ENCODE data around the gene RNF213. TPM values are rescaled to one million over a fixed set of nuclear protein-coding genes. Genes with fewer than 3 reads are reported as not detected.

RNF213 gene
- total RNA-seq, 2 donors from 2014 or later = 150 to 174 TPM

DNA sequence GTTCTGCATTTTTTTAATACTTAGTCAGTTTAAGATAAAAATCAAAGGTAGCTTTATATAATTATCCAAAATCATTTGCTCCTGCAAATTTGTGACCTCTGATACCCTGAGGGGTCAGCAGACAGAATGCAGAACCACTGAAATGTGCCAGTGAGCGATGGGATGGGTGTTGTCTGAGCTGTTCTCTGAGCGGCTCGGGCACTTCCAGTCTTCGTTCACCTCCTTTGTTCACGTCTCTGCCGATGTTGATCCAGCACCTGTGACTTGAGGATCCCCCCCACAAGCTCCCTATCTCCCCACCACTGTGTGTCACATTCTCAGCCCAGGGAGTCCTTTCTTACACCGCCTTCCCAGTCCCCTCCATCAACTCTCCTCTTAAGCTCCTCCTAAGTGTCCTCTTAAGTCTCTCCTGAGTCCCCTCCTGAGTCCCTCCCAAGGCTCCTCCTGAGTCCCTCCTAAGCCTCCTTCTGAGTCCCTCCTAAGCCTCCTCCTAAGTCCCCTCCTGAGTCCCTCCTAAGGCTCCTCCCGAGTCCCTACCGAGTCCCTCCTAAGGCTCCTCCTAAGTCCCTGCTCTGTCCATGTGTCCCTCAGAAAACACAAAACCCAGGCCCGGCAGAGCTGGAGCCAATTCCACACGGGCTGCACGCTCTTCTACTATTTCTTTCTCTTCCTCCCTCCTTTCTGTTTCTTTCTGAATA lies 47.5 kb downstream of the RNF213 start:
- Histone ChIP-seq H3K27ac (no peak overlapping the region), H3K36me3 (peaks cover 75% of the 10 kb centered on the region), H3K9me3 (peaks cover 9% of the 10 kb centered on the region), H3K27me3 (replicated peaks; ENCODE audit: insufficient read depth) (no peaks in the 10 kb centered on the region), H3K4me1 (ENCODE audit: control insufficient read depth in 1 of 2, low read depth in 2 of 2) (no peaks in the 10 kb centered on the region), H3K4me3 (no peak overlapping the region)
- no peak for ATAC-seq (ENCODE audit: insufficient number of reproducible peaks, low FRiP score, low read depth)
- TF ChIP-seq, protein P1, sequence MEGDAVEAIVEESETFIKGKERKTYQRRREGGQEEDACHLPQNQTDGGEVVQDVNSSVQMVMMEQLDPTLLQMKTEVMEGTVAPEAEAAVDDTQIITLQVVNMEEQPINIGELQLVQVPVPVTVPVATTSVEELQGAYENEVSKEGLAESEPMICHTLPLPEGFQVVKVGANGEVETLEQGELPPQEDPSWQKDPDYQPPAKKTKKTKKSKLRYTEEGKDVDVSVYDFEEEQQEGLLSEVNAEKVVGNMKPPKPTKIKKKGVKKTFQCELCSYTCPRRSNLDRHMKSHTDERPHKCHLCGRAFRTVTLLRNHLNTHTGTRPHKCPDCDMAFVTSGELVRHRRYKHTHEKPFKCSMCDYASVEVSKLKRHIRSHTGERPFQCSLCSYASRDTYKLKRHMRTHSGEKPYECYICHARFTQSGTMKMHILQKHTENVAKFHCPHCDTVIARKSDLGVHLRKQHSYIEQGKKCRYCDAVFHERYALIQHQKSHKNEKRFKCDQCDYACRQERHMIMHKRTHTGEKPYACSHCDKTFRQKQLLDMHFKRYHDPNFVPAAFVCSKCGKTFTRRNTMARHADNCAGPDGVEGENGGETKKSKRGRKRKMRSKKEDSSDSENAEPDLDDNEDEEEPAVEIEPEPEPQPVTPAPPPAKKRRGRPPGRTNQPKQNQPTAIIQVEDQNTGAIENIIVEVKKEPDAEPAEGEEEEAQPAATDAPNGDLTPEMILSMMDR (IDR thresholded peaks at IDR 0.05) = no peak
- no peak for DNase-seq (ENCODE audit: low spot score)

DNA sequence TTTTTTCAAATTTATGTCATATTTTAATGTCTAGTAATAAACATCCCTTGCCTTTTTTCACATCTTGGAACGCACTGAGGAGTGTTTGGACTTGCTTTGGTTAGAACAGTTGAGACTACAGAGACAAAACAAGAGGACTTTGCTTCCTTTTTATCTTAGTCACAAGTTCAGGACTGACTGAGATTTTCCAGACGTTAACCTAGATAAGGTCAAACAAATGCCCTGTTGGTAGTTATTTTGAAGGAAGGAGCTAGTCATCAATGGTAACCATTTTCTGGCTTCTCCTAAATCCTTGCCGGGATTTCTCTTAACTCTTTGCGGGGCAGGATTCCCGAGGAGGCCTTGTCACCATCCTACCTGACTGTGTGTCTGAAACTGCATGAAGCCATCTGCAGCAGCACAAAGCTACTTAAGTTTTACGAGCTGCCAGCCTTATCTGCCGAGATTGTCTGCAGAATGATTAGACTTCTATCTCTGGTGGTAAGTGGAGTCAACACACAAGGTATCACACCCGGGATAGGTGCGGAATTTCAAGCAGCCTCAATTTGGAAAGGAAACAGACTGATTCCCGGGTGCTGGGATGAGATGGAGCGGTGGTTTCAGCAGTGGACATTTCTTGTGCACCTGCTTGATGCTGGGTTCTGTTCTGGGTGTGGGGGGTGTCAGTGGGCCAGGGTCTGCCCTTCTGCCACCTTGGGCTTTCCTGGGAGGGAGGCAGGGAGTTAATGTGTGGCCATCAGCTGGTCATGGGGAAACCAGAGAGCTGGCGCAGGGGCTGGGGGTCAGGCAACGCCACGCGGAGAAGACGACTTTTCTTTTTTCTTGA lies 48.3 kb downstream of the RNF213 start:
- peaks cover 72% of the 10 kb centered on the region for H3K36me3 ChIP-seq
- H3K9me3 ChIP-seq = peaks cover 1% of the 10 kb centered on the region
- TF ChIP-seq, protein P1 (IDR thresholded peaks at IDR 0.05) = no peak
- no peak overlapping the region for H3K27ac ChIP-seq
- no peak for DNase-seq (ENCODE audit: low spot score)
- H3K4me1 ChIP-seq (ENCODE audit: control insufficient read depth in 1 of 2, low read depth in 2 of 2) = no peaks in the 10 kb centered on the region
- no peak for ATAC-seq (ENCODE audit: insufficient number of reproducible peaks, low FRiP score, low read depth)
- H3K4me3 ChIP-seq = no peak overlapping the region
- H3K27me3 ChIP-seq (replicated peaks; ENCODE audit: insufficient read depth) = no peaks in the 10 kb centered on the region

DNA sequence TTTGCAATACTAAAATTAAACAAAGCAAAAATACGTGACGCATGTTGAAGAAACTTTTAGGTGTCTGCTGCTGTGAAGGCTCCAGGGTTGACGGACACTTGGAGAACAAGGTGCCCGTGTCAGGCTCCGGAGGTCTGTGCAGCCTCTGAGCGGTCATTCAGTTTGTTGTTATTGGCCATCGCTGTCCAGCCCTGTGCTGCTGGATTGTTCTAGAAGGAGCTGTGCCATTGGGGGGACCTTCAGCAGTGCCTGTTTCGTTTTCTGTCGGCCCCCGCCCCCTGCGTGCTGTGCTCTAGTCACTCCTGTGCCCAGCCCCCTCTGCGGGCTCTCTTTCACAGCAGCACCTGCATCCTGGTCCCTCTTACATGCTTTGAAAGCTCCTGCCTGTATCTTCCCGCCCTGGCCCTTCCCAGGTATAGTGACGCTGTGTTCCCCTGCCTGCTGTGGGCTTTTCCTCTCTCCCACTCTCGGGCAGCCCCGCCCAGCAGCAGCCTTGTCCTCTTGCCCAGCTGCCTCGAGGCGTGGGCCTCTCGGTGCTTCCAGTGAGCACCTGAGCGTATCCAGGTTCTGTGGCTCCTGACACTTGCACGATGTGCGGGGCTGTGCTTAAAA lies 50.7 kb downstream of the RNF213 start:
- Histone ChIP-seq H3K27ac (no peak overlapping the region), H3K36me3 (peaks cover 56% of the 10 kb centered on the region), H3K27me3 (replicated peaks; ENCODE audit: insufficient read depth) (no peaks in the 10 kb centered on the region), H3K9me3 (no peaks in the 10 kb centered on the region), H3K4me1 (ENCODE audit: control insufficient read depth in 1 of 2, low read depth in 2 of 2) (no peaks in the 10 kb centered on the region), H3K4me3 (no peak overlapping the region)
- TF ChIP-seq, protein P1 (IDR thresholded peaks at IDR 0.05) = no peak
- DNase-seq (ENCODE audit: low spot score) (no peak), ATAC-seq (ENCODE audit: insufficient number of reproducible peaks, low FRiP score, low read depth) (no peak)

DNA sequence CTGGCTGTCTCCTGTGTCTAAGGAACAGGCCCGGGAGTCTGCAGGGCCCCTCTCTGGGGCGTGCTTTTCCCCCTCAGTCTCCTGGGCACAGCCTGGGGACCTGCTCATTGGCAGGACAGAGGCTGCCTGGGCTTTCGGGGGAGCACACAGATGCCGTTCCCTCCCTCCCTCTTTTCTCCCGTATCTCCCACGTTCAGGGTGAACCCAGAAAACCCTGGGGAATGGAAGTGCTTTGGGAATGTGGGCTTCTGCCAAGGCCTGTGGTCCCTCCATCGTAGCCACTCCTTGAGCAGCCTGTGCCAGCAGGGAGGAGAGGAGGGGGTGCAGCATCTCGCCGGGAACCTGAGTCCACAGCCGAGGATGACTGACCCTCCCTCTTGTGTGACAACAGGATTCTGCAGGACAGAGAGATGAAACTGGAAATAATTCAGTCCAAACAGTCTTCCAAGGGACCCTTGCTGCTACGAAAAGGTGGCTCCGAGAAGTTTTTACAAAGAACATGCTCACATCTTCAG lies 52.0 kb downstream of the RNF213 start:
- DNase-seq (ENCODE audit: low spot score) = no peak
- no peaks in the 10 kb centered on the region for H3K4me1 ChIP-seq (ENCODE audit: control insufficient read depth in 1 of 2, low read depth in 2 of 2)
- H3K27me3 ChIP-seq (replicated peaks; ENCODE audit: insufficient read depth) = no peaks in the 10 kb centered on the region
- no peak for ATAC-seq (ENCODE audit: insufficient number of reproducible peaks, low FRiP score, low read depth)
- peaks cover 53% of the 10 kb centered on the region for H3K36me3 ChIP-seq
- H3K27ac ChIP-seq = no peak overlapping the region
- H3K9me3 ChIP-seq = no peaks in the 10 kb centered on the region
- TF ChIP-seq, protein P1 (IDR thresholded peaks at IDR 0.05) = no peak
- H3K4me3 ChIP-seq = no peak overlapping the region
